ENCODE data around the gene DCAF8L2. TPM values are rescaled to one million over a fixed set of nuclear protein-coding genes. Genes with fewer than 3 reads are reported as not detected.

Gene DCAF8L2
- total and polyA plus RNA-seq, 10 of the 15 experiments (the other 5 are each of a cell fraction or from before 2014, with no cell fraction given) = not detected

DNA sequence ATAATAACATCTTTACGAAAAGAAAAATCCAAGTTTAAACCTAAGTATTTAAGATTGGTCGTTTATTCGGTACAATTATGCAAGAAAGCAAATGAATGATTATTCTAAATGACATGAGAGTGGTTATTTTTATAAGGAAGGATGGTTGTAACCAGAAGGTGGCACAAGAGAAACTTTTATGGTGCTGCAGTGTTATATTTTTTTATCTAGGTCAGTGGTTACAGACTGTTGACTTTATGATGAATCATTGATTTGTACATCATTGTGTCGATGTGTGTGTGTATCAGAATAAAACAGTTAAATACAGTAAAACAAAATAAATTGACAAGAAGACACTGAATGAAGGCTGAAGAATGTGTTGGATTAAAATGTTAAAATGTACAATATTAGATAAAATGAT lies 9.8 kb downstream of the DCAF8L2 start:
- no peaks in the 10 kb centered on the region for H3K36me3 ChIP-seq (ENCODE audit: control insufficient read depth in 2 of 2, insufficient read depth in 2 of 2, low read length in 1 of 2)
- ChIA-PET CTCF (no interaction called here), SMC1A (ENCODE audit: uncharacterized antibody, unreplicated experiment) (interaction anchor here (0.7 kb wide), 1 partner anchor 1028 kb away, joined by 4 read pairs; no protein-coding TSS in a partner anchor), POLR2A (no interaction called here), RAD21 (ENCODE audit: unreplicated experiment) (interaction anchor here (0.6 kb wide), 1 partner anchor 342 kb away, joined by 3 read pairs; no protein-coding TSS in a partner anchor)
- no peaks in the 10 kb centered on the region for H4K20me1 ChIP-seq (ENCODE audit: control insufficient read depth, insufficient read depth)
- no TSS peak for BruUV-seq (replicated peaks)
- H3K4me1 ChIP-seq (ENCODE audit: control insufficient read depth, insufficient read depth, low read length) = no peaks in the 10 kb centered on the region
- ATAC-seq (no peak), DNase-seq (ENCODE audit: low read depth, low spot score) (no peak), FAIRE-seq (no peak)
- intact Hi-C loops (cut with micrococcal nuclease; ENCODE audit: unreplicated experiment) = loop anchor here (10.0 kb wide), 1 partner anchor 65 kb away; no protein-coding TSS in a partner anchor
- TF ChIP-seq NR2F1 (conservative IDR thresholded peaks at IDR 0.05) (no peak), CHD2 (IDR thresholded peaks at IDR 0.05; ENCODE audit: borderline replicate concordance, low read depth, low read length) (no peak), IKZF2 (IDR thresholded peaks at IDR 0.05) (no peak), DPF2 (IDR thresholded peaks at IDR 0.05) (no peak), MEF2A (IDR thresholded peaks at IDR 0.05; ENCODE audit: insufficient read depth, low read depth, low read length) (no peak), LARP7 (IDR thresholded peaks at IDR 0.05) (no peak), RBBP5 (conservative IDR thresholded peaks at IDR 0.05) (no peak), SMARCA5 (IDR thresholded peaks at IDR 0.05) (no peak), SIX5 (IDR thresholded peaks at IDR 0.05; ENCODE audit: low read depth, low read length, severe bottlenecking) (no peak), NR2C2 (IDR thresholded peaks at IDR 0.05; ENCODE audit: borderline replicate concordance, control insufficient read depth, insufficient read length, low read depth) (no peak), STAT1 (conservative IDR thresholded peaks at IDR 0.05) (no peak), CUX1 (IDR thresholded peaks at IDR 0.05; ENCODE audit: insufficient replicate concordance, low read depth, low read length) (no peak), SPI1 (IDR thresholded peaks at IDR 0.05; ENCODE audit: borderline replicate concordance, insufficient read depth, low read depth, low read length) (no peak)
- TF ChIP-seq, protein P1, sequence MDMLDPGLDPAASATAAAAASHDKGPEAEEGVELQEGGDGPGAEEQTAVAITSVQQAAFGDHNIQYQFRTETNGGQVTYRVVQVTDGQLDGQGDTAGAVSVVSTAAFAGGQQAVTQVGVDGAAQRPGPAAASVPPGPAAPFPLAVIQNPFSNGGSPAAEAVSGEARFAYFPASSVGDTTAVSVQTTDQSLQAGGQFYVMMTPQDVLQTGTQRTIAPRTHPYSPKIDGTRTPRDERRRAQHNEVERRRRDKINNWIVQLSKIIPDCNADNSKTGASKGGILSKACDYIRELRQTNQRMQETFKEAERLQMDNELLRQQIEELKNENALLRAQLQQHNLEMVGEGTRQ (IDR thresholded peaks at IDR 0.05; ENCODE audit: borderline replicate concordance, low read depth, low read length) = no peak
- TF ChIP-seq, protein P2, sequence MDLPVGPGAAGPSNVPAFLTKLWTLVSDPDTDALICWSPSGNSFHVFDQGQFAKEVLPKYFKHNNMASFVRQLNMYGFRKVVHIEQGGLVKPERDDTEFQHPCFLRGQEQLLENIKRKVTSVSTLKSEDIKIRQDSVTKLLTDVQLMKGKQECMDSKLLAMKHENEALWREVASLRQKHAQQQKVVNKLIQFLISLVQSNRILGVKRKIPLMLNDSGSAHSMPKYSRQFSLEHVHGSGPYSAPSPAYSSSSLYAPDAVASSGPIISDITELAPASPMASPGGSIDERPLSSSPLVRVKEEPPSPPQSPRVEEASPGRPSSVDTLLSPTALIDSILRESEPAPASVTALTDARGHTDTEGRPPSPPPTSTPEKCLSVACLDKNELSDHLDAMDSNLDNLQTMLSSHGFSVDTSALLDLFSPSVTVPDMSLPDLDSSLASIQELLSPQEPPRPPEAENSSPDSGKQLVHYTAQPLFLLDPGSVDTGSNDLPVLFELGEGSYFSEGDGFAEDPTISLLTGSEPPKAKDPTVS (IDR thresholded peaks at IDR 0.05; ENCODE audit: low read depth, low read length) = no peak
- TF ChIP-seq, protein P3, sequence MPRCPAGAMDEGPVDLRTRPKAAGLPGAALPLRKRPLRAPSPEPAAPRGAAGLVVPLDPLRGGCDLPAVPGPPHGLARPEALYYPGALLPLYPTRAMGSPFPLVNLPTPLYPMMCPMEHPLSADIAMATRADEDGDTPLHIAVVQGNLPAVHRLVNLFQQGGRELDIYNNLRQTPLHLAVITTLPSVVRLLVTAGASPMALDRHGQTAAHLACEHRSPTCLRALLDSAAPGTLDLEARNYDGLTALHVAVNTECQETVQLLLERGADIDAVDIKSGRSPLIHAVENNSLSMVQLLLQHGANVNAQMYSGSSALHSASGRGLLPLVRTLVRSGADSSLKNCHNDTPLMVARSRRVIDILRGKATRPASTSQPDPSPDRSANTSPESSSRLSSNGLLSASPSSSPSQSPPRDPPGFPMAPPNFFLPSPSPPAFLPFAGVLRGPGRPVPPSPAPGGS (IDR thresholded peaks at IDR 0.05; ENCODE audit: borderline replicate concordance, insufficient read depth, low read depth, low read length, poor library complexity, severe bottlenecking) = no peak
- H3K79me2 ChIP-seq (ENCODE audit: control insufficient read depth, insufficient read depth, low read length) = no peaks in the 10 kb centered on the region
- no peak overlapping the region for H3K4me2 ChIP-seq (ENCODE audit: control insufficient read depth, insufficient read depth)
- H3K9me3 ChIP-seq (replicated peaks; ENCODE audit: control insufficient read depth, insufficient read depth, low read length) = no peaks in the 10 kb centered on the region
- no peaks in the 10 kb centered on the region for H3K27me3 ChIP-seq (replicated peaks in 1 of 2; ENCODE audit: control insufficient read depth in 2 of 2, insufficient read depth in 2 of 2, low read length in 1 of 2)
- no peak overlapping the region for H2AFZ ChIP-seq (ENCODE audit: control insufficient read depth, low read depth, low read length)
- no peak overlapping the region for H3K27ac ChIP-seq (ENCODE audit: control insufficient read depth, insufficient read depth)
- in situ Hi-C loops (cut with MboI) = no loop called here
- WGBS (ENCODE audit: insufficient coverage, insufficient replicate concordance, low lambda C conversion rate, missing lambda C conversion rate) = 19% methylated on average over 4 of the region's 4 CpGs
- no peak overlapping the region for H3K9ac ChIP-seq (ENCODE audit: control insufficient read depth, insufficient read depth, low read length)
- no peak overlapping the region for H3K4me3 ChIP-seq

Data from GM12878 (cell line).